ENCODE results near the gene TAS2R39.

DNA sequence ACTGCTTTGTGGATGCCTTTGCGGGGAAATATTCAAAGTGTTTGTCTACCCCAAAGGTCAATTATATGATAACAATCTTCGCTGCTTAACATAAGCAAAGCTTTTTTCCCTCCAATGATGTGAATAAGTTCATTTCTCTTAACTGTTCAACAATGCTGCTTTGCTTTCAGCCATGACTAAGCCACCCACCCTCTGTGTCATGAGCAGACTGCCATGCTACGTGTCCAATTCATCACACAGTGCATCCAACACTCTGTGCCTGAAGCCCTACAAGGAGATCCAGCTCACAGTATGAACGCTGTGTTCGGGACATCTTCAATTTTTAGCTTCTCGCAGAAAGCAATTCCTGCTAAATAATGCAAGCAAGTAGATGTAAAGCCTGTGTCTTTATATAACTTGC lies 32.9 kb downstream of the TAS2R39 start:
- TF ChIP-seq, protein P1, sequence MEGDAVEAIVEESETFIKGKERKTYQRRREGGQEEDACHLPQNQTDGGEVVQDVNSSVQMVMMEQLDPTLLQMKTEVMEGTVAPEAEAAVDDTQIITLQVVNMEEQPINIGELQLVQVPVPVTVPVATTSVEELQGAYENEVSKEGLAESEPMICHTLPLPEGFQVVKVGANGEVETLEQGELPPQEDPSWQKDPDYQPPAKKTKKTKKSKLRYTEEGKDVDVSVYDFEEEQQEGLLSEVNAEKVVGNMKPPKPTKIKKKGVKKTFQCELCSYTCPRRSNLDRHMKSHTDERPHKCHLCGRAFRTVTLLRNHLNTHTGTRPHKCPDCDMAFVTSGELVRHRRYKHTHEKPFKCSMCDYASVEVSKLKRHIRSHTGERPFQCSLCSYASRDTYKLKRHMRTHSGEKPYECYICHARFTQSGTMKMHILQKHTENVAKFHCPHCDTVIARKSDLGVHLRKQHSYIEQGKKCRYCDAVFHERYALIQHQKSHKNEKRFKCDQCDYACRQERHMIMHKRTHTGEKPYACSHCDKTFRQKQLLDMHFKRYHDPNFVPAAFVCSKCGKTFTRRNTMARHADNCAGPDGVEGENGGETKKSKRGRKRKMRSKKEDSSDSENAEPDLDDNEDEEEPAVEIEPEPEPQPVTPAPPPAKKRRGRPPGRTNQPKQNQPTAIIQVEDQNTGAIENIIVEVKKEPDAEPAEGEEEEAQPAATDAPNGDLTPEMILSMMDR (IDR thresholded peaks at IDR 0.05; ENCODE audit: low read depth, low read length, missing input control): no peak
- TF ChIP-seq MAX (IDR thresholded peaks at IDR 0.05) (no peak), ATF3 (IDR thresholded peaks at IDR 0.05) (no peak), NR2F2 (IDR thresholded peaks at IDR 0.05) (no peak), HNF4G (IDR thresholded peaks at IDR 0.05) (no peak)
